Jurkat, Clone E6-1 (cell line): ENCODE results near the gene MRGPRD.
"Not testable (repeated sequence)": the region's sequence is repeated elsewhere in the genome, so short reads cannot be mapped to it uniquely, and the experiment has no call there.

ENCODE experiments used
- DNase-seq: peaks from one replicate; pipeline ENCODE4 v3.0.0-alpha.2; 2011; ENCODE audit warnings: low read depth, low spot score
- H3K4me3 ChIP-seq: 2 replicates; pipeline ENCODE4 v1.5.1; 2011; ENCODE audit warnings: mild to moderate bottlenecking, low read length, control low read depth, moderate library complexity

The MRGPRD gene

GRCh38 chr11:69007975-69008381 lies 27.2 kb upstream of the MRGPRD start:
- no peak overlapping the region for H3K4me3 ChIP-seq
- no peak for DNase-seq

DNA sequence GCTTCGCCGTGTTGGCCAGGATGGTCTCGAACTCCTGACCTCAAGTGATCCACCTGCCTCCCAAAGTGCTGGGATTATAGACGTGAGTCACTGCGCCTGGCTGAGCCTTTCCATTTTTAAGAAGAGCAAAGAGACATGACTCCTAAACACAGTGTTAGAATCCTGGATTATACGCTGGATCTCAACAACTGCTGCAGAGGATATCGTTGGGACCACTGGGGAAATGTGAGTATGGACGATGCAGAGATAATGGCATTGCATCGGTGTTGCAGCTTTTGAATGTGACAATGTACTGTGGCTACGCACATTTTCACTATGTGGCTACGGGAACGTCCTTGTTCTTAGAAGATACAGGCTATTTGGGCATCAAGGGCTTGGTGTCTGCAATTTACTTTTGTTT lies 26.0 kb upstream of the MRGPRD start:
- no peak for DNase-seq
- no peak overlapping the region for H3K4me3 ChIP-seq

- no peak for DNase-seq
These were observed 25.0 kb upstream of the MRGPRD start for GRCh38 chr11:69005631-69006368.

GRCh38 chr11:69005183-69005630 lies 24.4 kb upstream of the MRGPRD start:
- no peak for DNase-seq
- H3K4me3 ChIP-seq, result no peak overlapping the region

More at GRCh38 chr11:69005631-69006368, 25.0 kb upstream of the MRGPRD start:
- H3K4me3 ChIP-seq, result no peak overlapping the region

DNA sequence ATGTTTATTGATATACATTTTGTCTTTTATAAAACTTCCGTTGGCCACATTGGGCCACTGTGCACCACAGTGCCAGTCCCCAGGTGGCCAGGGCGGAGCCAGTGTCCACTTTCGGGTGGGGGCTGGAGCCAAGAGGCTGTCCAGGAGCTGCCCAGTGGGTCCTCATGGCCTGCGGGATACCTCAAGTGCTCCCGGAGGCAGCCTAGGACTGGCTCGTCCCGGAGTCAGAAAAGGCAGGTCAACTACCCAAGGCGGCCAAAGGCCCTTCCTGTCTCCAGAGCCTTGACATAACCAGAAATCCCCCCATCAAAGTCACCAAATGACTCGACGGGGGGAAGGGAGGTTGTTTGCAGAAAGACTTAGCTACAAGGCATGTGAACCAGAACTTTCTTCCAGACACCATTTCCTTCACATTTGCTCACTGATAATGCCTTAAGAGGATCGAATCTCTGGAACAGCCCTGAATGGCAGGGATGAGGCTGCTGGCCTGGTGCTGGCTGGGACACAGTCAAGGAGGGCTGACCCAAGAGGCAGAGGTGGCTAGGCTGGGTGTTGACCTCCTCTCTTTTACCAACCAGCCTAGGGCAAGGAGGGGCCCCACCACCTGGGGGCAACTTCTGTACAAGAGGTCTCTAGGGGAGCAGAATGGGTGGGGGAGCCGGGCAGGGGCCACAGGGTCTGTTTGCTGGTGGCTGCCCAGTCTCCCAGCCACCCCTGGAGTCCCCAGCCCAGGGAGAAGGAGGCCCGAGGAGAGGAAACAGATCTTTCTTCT lies 23.8 kb upstream of the MRGPRD start:
- DNase-seq, result no peak
- H3K4me3 ChIP-seq, result no peak overlapping the region

GRCh38 chr11:69003866-69004367 lies 23.1 kb upstream of the MRGPRD start:
- DNase-seq, result no peak
- no peak overlapping the region for H3K4me3 ChIP-seq

DNA sequence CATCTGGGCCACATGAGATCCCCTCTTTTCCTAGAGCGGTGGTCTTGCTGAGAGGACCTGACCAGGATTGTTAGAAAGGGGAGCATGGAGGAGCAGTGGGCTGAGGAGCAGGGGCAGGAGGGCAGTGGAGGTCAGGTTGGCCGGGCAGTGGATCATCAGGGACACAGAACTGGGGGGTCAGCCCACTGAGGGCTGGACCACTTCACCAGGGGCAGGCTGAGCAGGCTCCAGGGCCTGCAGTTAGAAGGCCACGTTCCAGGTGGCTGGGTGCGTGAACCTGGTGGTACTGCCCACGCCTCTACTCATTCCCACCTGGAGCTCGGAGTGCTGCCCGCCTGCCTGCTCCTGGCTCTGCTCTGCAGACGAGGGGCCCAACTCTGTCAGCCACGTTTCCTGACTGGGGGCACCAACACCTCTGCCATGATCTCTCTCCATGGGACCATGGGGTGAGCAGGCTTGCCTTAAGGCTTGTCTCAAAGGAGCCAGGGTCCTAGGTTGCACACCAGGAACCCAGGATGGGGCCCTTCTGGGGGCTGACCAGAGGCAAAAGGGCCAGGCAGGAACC lies 22.6 kb upstream of the MRGPRD start:
- no peak overlapping the region for H3K4me3 ChIP-seq
- DNase-seq, result no peak

DNA sequence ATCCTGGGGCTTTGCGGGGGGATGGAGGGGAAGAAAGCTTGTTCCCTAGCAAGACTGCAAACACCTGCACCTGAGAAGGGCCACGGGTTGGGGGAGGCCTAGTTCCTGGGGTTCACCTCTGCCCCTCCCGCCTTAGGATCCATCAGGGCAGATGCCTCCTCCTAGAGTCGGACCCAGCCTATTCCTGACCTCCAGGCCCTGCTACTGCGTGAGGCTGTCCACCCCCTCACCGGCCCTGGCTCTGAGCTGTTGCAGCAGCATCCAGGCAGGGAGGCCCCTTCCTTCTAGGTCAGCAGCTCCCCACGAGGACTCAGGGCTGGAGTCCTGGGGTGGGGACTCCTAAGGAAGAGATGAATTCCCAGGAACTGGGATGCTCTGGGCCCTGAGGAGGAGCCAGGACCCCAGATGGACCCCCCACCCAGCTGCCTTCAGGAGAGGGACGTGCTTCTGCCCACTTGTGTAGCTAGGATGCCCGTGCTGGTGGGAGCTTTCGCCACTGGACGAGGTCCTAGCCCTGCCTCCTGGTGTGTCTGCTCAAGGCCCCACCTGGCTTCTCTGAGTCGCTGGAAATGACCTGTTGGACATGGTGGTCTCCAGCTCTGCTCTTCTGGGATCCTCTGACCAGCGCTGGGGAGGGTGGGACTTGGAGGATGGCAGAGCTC lies 21.9 kb upstream of the MRGPRD start:
- no peak for DNase-seq
- no peak overlapping the region for H3K4me3 ChIP-seq

DNA sequence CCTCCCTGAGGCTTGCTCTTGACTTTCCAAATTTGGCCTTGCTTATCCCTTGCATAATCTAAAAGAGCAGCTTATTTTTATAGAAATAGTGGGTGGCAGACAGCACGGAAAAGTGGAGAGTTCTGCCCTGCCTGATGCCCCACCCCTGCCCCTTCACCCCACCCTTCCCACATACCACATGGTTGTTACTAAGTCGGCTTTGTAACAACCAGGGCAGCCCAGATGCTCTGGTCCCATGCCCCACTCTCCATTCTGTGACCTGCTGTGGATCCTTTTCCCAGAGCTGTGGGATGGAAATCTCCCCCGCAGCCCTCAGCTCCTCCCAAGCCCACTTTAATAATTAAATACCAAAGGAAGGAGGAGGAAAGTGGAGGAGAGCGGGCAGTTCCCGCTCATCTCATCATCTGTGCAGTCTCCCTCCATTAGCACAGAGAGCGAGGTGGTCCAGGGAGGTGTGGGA lies 21.4 kb upstream of the MRGPRD start:
- no peak for DNase-seq
- no peak overlapping the region for H3K4me3 ChIP-seq

DNA sequence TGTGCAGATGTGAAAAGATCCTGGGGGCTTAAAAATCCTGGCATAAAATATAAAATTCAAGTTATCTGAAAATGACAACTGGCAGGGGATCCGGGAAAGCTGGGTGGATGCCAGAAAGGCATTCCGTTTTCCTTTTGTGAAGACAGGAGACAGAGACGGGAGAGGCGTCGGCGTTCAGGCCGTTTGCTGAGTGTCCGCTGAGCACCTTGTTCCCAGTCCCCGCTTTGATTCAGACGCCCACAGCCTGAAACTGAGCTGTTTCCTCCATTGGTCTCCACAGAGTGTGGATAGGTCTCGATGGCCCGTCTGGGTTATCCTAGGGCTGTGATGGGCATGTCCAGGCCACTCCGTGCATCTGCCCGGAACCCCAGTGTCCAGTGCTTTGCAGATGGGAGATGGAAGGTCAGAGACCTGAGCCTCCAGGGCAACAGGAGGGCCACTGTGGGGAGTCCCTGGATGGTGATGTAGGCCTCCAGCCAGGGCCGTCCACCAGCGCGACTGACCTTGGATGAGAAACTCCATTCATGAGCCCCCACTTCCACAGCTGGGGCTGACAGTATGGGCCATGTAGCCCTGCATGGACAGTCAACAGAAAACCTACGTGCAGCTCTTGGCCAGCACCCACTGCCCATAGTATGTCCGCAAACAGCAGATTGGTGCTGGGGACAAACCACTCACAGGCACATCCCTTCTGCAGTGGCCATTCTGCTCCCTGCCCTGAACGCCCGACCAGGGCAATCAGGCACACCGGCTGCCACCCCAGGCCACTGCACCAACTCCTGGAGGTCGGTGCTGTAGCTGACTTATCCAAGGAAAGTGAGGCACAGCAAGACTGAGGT lies 20.7 kb upstream of the MRGPRD start:
- no peak overlapping the region for H3K4me3 ChIP-seq
- no peak for DNase-seq

- peak; percentile 17 for DNase-seq
- H3K4me3 ChIP-seq, result no peak overlapping the region
These were observed 20.1 kb upstream of the MRGPRD start for GRCh38 chr11:69000831-69001242.

- no peak for DNase-seq
These were observed 19.6 kb upstream of the MRGPRD start for GRCh38 chr11:69000391-69000790.

GRCh38 chr11:68999748-69000355 lies 19.1 kb upstream of the MRGPRD start:
- H3K4me3 ChIP-seq, DNase-seq: not testable (repeated sequence)

More at GRCh38 chr11:69000391-69000790, 19.6 kb upstream of the MRGPRD start:
- H3K4me3 ChIP-seq, result no peak overlapping the region

DNA sequence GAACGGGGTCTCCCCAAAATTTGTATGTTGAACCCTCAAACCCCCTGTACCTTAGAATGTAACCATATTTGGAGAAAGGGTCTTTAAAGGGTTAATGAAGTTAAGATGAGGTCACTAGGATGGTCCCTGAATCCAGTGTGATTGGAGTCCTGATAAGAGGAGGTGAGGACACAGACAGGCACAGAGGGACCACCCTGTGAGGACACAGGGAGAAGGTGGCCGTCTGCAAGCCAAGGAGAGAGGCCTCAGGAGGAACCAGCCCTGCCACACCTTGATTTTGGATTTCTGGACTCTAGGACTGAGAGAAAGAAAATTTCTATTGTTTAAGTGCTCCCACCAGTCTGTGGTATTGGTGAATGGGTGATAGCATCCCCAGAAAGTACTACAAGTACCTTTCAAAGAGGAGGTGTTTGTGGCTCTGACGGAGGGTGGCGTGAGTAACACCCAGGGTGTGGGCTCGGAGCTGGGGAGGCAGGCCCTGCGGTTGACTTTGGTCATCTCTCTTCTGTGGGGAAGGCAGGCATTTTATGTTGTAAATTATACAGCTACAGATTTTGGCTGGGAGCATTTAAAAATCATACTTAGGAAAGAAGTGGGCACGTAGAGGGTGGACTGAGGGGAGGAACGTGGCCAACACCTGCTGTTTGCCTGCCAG lies 18.4 kb upstream of the MRGPRD start:
- no peak for DNase-seq

DNA sequence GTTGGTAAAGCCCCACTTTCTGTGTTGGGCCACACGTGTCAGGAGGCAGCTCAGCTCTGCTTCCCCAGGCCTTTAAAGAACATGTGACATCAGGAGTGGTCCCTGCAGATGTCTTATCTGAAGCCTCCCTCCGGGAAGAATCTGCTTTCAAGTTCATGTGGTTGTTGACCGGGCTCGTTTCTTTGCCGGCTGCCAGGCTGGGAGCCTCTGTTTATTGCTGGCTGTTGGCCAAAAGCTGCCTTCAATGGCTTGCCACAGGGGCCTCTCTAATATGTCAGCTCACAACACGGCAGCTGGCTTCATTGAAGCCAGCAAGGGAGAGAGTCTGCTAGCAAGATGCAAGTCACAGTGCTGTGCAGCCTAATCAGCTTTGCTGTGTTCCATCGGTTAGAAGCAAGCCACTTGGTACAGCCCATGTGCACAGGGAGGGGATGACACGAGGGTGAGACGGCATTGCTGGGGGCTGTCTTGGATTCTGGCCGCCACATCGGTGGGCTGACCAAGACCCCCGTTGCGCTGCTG lies 17.7 kb upstream of the MRGPRD start:
- peak; percentile 68 for DNase-seq
- H3K4me3 ChIP-seq, result no peak overlapping the region

More for the DNA sequence above, 18.4 kb upstream of the MRGPRD start:
- H3K4me3 ChIP-seq, result no peak overlapping the region

DNA sequence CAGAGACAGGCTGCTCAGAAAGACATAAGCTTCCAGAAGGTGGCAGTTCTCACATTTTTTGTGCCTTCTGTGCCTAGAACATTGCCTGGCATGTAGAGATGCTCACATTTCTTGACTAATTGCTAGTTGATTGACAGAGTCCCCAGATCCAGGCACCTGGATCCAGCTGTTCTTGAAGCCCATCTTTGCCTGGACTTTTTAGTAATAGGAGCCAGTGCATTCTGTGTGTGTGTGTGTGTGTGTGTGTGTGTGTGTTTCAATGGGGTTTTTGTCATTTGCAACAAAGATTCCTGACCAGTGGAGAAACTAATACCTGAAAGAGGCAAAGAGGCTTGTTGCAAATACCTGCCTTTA lies 17.2 kb upstream of the MRGPRD start:
- no peak overlapping the region for H3K4me3 ChIP-seq
- DNase-seq, result no peak
